WI38 (cell line): ENCODE measurements around the gene CDC42EP4.

Experiments
- H3K4me3 ChIP-seq: 2 replicates; pipeline ENCODE4 v1.5.1; 2011; ENCODE audit warnings: low read depth, mild to moderate bottlenecking, control low read depth, low read length
- TF ChIP-seq, protein P1 (sequence below): IDR thresholded peaks from 2 replicates; pipeline ENCODE4 v1.5.1; 2012; ENCODE audit warnings: low read depth, mild to moderate bottlenecking, control low read depth, low read length

Gene CDC42EP4

GRCh38 chr17:73285916-73286862, 25.6 kb downstream of the CDC42EP4 start:
- no peak overlapping the region for H3K4me3 ChIP-seq
- TF ChIP-seq, protein P1, sequence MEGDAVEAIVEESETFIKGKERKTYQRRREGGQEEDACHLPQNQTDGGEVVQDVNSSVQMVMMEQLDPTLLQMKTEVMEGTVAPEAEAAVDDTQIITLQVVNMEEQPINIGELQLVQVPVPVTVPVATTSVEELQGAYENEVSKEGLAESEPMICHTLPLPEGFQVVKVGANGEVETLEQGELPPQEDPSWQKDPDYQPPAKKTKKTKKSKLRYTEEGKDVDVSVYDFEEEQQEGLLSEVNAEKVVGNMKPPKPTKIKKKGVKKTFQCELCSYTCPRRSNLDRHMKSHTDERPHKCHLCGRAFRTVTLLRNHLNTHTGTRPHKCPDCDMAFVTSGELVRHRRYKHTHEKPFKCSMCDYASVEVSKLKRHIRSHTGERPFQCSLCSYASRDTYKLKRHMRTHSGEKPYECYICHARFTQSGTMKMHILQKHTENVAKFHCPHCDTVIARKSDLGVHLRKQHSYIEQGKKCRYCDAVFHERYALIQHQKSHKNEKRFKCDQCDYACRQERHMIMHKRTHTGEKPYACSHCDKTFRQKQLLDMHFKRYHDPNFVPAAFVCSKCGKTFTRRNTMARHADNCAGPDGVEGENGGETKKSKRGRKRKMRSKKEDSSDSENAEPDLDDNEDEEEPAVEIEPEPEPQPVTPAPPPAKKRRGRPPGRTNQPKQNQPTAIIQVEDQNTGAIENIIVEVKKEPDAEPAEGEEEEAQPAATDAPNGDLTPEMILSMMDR, result no peak

GRCh38 chr17:73285603-73285908, 26.2 kb downstream of the CDC42EP4 start:
- no peak overlapping the region for H3K4me3 ChIP-seq
- TF ChIP-seq, protein P1, result no peak

DNA sequence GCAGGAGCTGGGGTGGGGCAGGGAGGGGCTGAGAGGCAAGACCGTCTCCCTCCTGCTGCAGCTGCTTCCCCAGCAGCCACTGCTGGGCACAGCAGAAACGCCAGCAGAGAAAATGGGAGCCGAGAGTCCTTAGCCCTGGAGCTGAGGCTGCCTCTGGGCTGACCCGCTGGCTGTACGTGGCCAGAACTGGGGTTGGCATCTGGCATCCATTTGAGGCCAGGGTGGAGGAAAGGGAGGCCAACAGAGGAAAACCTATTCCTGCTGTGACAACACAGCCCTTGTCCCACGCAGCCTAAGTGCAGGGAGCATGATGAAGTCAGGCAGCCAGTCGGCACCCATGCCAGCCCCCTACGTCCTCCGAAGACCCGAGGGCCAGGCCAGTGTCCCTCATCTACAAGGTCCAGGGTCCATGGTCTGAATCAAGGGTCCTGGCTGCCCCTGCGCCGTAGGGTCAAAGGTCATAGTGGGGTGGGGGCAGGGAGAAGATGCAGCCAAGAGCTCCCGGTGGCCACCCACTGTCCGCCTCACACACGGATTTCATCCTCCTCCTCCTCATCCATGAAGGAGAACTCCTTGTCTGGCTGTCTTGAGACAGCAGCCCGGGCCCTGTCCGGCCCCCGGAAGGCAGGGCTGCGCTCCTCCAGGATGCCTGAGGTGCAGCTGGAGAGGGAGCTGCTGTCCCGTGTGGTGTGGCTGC, 26.7 kb downstream of the CDC42EP4 start:
- TF ChIP-seq, protein P1, result no peak
- no peak overlapping the region for H3K4me3 ChIP-seq

DNA sequence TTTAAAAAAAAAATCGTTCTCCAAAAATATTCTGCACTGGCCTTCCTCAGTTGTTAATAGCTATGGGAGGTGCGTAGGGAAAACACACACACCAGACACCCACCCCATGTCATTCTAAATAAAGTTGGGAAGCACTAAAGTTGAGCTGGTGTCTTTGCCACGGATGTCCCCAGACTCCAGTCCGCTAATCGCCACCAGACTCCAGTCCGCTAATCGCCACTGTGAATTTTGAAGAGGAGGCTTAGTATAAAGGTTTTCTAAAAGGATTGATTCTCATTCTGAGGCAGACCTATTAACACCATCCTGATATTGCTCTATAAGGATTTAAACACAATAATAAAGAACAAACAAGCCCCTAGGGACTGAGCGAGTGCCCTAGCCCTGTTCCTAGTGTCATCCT, 27.4 kb downstream of the CDC42EP4 start:
- TF ChIP-seq, protein P1, result no peak
- H3K4me3 ChIP-seq, result no peak overlapping the region

GRCh38 chr17:73283841-73284282, 27.9 kb downstream of the CDC42EP4 start:
- TF ChIP-seq, protein P1, result no peak
- no peak overlapping the region for H3K4me3 ChIP-seq

DNA sequence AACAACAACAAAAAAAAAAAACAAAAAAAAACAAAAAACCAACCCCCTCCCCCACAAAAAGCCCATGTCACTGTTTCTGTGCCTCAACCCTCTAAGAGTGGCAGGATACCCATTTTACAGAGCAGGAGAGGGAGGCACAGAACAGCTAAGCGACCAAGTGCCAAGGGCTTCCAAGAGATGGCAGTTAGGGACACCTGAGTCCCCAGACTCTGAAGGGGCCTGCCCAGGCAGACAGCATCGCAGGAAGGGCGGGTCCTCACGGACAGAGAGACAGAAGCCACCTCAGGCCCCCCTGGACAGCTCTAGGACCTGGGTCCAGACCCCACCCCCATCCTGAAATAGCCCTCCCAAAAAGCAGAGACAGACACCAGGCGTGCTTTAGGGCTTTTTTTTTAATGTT, 28.6 kb downstream of the CDC42EP4 start:
- no peak overlapping the region for H3K4me3 ChIP-seq
- TF ChIP-seq, protein P1, result no peak

GRCh38 chr17:73282629-73283028, 29.2 kb downstream of the CDC42EP4 start:
- TF ChIP-seq, protein P1, result no peak
- no peak overlapping the region for H3K4me3 ChIP-seq
